ENCODE data around the gene CCDC12. TPM values are rescaled to one million over a fixed set of nuclear protein-coding genes. Genes with fewer than 3 reads are reported as not detected.

The CCDC12 gene
- total RNA-seq, 1 experiment from 2014 or later, result 27.0 TPM

- H3K4me1 ChIP-seq (replicated peaks), result peaks cover 9% of the 10 kb centered on the region
- no peak overlapping the region for H3K4me3 ChIP-seq
- DNase-seq (ENCODE audit: low read depth in 1 of 2, low spot score in 2 of 2), result no peak
- no peaks in the 10 kb centered on the region for H3K36me3 ChIP-seq
- peaks cover 16% of the 10 kb centered on the region for H3K27me3 ChIP-seq (replicated peaks)
- no peak overlapping the region for H3K27ac ChIP-seq
- H3K9me3 ChIP-seq (replicated peaks), result no peaks in the 10 kb centered on the region
These were observed 83.3 kb downstream of the CCDC12 start for GRCh38 chr3:46893146-46893748.

- Histone ChIP-seq H3K4me3 (peak overlapping the region; percentile 26), H3K27ac (no peak overlapping the region), H3K36me3 (no peaks in the 10 kb centered on the region), H3K4me1 (replicated peaks) (peaks cover 9% of the 10 kb centered on the region), H3K9me3 (replicated peaks) (no peaks in the 10 kb centered on the region), H3K27me3 (replicated peaks) (peaks cover 17% of the 10 kb centered on the region)
- DNase-seq (ENCODE audit: low read depth in 1 of 2, low spot score in 2 of 2), result peak; percentile 29 to 60
These were observed 84.0 kb downstream of the CCDC12 start for GRCh38 chr3:46892285-46893145.

- Histone ChIP-seq H3K9me3 (replicated peaks) (no peaks in the 10 kb centered on the region), H3K4me3 (no peak overlapping the region), H3K4me1 (replicated peaks) (peaks cover 9% of the 10 kb centered on the region), H3K27me3 (replicated peaks) (peaks cover 21% of the 10 kb centered on the region), H3K36me3 (no peaks in the 10 kb centered on the region), H3K27ac (no peak overlapping the region)
- DNase-seq (ENCODE audit: low read depth in 1 of 2, low spot score in 2 of 2), result no peak
These were observed 85.4 kb downstream of the CCDC12 start for GRCh38 chr3:46891132-46891531.

GRCh38 chr3:46890132-46890531 lies 86.4 kb downstream of the CCDC12 start:
- Histone ChIP-seq H3K36me3 (no peaks in the 10 kb centered on the region), H3K4me1 (replicated peaks) (peaks cover 9% of the 10 kb centered on the region), H3K4me3 (no peak overlapping the region), H3K27ac (no peak overlapping the region), H3K27me3 (replicated peaks) (peaks cover 23% of the 10 kb centered on the region), H3K9me3 (replicated peaks) (no peaks in the 10 kb centered on the region)
- DNase-seq (ENCODE audit: low read depth in 1 of 2, low spot score in 2 of 2), result no peak

GRCh38 chr3:46889381-46890110 lies 87.0 kb downstream of the CCDC12 start:
- H3K4me3 ChIP-seq, result no peak overlapping the region
- DNase-seq (ENCODE audit: low read depth in 1 of 2, low spot score in 2 of 2), result no peak
- H3K9me3 ChIP-seq (replicated peaks), result no peaks in the 10 kb centered on the region
- peaks cover 9% of the 10 kb centered on the region for H3K4me1 ChIP-seq (replicated peaks)
- H3K27me3 ChIP-seq (replicated peaks), result peaks cover 25% of the 10 kb centered on the region
- H3K27ac ChIP-seq, result no peak overlapping the region
- H3K36me3 ChIP-seq, result no peaks in the 10 kb centered on the region

- Histone ChIP-seq H3K36me3 (no peaks in the 10 kb centered on the region), H3K4me1 (replicated peaks) (peaks cover 9% of the 10 kb centered on the region), H3K27ac (no peak overlapping the region), H3K9me3 (replicated peaks) (no peaks in the 10 kb centered on the region), H3K27me3 (replicated peaks) (peaks cover 34% of the 10 kb centered on the region), H3K4me3 (no peak overlapping the region)
- no peak for DNase-seq (ENCODE audit: low read depth in 1 of 2, low spot score in 2 of 2)
These were observed 87.8 kb downstream of the CCDC12 start for GRCh38 chr3:46888705-46889104.

GRCh38 chr3:46887980-46888494 lies 88.5 kb downstream of the CCDC12 start:
- DNase-seq (ENCODE audit: low read depth in 1 of 2, low spot score in 2 of 2), result no peak
- no peaks in the 10 kb centered on the region for H3K9me3 ChIP-seq (replicated peaks)
- H3K4me1 ChIP-seq (replicated peaks), result peaks cover 13% of the 10 kb centered on the region
- H3K27ac ChIP-seq, result no peak overlapping the region
- H3K27me3 ChIP-seq (replicated peaks), result peaks cover 39% of the 10 kb centered on the region
- H3K4me3 ChIP-seq, result no peak overlapping the region
- H3K36me3 ChIP-seq, result no peaks in the 10 kb centered on the region

GRCh38 chr3:46885612-46886011 lies 90.9 kb downstream of the CCDC12 start:
- Histone ChIP-seq H3K9me3 (replicated peaks) (no peaks in the 10 kb centered on the region), H3K27me3 (replicated peaks) (peaks cover 38% of the 10 kb centered on the region), H3K27ac (no peak overlapping the region), H3K36me3 (no peaks in the 10 kb centered on the region), H3K4me1 (replicated peaks) (peaks cover 10% of the 10 kb centered on the region), H3K4me3 (no peak overlapping the region)
- DNase-seq (ENCODE audit: low read depth in 1 of 2, low spot score in 2 of 2), result no peak

GRCh38 chr3:46884929-46885328 lies 91.6 kb downstream of the CCDC12 start:
- no peaks in the 10 kb centered on the region for H3K9me3 ChIP-seq (replicated peaks)
- peaks cover 38% of the 10 kb centered on the region for H3K27me3 ChIP-seq (replicated peaks)
- no peak for DNase-seq (ENCODE audit: low read depth in 1 of 2, low spot score in 2 of 2)

GRCh38 chr3:46884427-46884826 lies 92.1 kb downstream of the CCDC12 start:
- Histone ChIP-seq H3K27ac (no peak overlapping the region), H3K27me3 (replicated peaks) (peaks cover 38% of the 10 kb centered on the region), H3K36me3 (no peaks in the 10 kb centered on the region), H3K9me3 (replicated peaks) (no peaks in the 10 kb centered on the region), H3K4me3 (no peak overlapping the region), H3K4me1 (replicated peaks) (peaks cover 10% of the 10 kb centered on the region)
- no peak for DNase-seq (ENCODE audit: low read depth in 1 of 2, low spot score in 2 of 2)

More at GRCh38 chr3:46884929-46885328, 91.6 kb downstream of the CCDC12 start:
- H3K4me3 ChIP-seq, result no peak overlapping the region
- no peaks in the 10 kb centered on the region for H3K36me3 ChIP-seq
- H3K27ac ChIP-seq, result no peak overlapping the region
- peaks cover 10% of the 10 kb centered on the region for H3K4me1 ChIP-seq (replicated peaks)

GRCh38 chr3:46883830-46884185 lies 92.7 kb downstream of the CCDC12 start:
- no peak for DNase-seq (ENCODE audit: low read depth in 1 of 2, low spot score in 2 of 2)
- H3K36me3 ChIP-seq, result no peaks in the 10 kb centered on the region
- peaks cover 38% of the 10 kb centered on the region for H3K27me3 ChIP-seq (replicated peaks)
- no peak overlapping the region for H3K27ac ChIP-seq
- no peak overlapping the region for H3K4me3 ChIP-seq
- H3K4me1 ChIP-seq (replicated peaks), result peaks cover 10% of the 10 kb centered on the region
- H3K9me3 ChIP-seq (replicated peaks), result no peaks in the 10 kb centered on the region

GRCh38 chr3:46883054-46883829 lies 93.3 kb downstream of the CCDC12 start:
- peaks cover 38% of the 10 kb centered on the region for H3K27me3 ChIP-seq (replicated peaks)
- peak overlapping the region; percentile 22; the same call in 1 of the 2 replicates for H3K4me3 ChIP-seq

GRCh38 chr3:46882377-46883053 lies 94.0 kb downstream of the CCDC12 start:
- H3K4me3 ChIP-seq, result peak overlapping the region; percentile 35

More at GRCh38 chr3:46883054-46883829, 93.3 kb downstream of the CCDC12 start:
- Histone ChIP-seq H3K4me1 (replicated peaks) (peaks cover 10% of the 10 kb centered on the region), H3K36me3 (no peaks in the 10 kb centered on the region), H3K9me3 (replicated peaks) (no peaks in the 10 kb centered on the region), H3K27ac (no peak overlapping the region)
- no peak for DNase-seq (ENCODE audit: low read depth in 1 of 2, low spot score in 2 of 2)

More at GRCh38 chr3:46882377-46883053, 94.0 kb downstream of the CCDC12 start:
- no peaks in the 10 kb centered on the region for H3K9me3 ChIP-seq (replicated peaks)
- no peak overlapping the region for H3K27ac ChIP-seq
- H3K36me3 ChIP-seq, result no peaks in the 10 kb centered on the region
- peaks cover 10% of the 10 kb centered on the region for H3K4me1 ChIP-seq (replicated peaks)
- H3K27me3 ChIP-seq (replicated peaks), result peaks cover 36% of the 10 kb centered on the region
- DNase-seq (ENCODE audit: low read depth in 1 of 2, low spot score in 2 of 2), result peak in 1 of 2 experiments; percentile 41
